Sigmoid colon (tissue), 7 donors: Measurements from ENCODE around the gene RUFY1. TPM values are rescaled to one million over a fixed set of nuclear protein-coding genes. Genes with fewer than 3 reads are reported as not detected.

ENCODE experiments used
- DNase-seq: peaks from one replicate; pipeline ENCODE4 v3.0.0-alpha.2; 2019
- H3K27ac ChIP-seq, 4 donors: fragments of 200-600 bp; sonication (generic); one replicate each; pipeline ENCODE4 v1.5.1; 2016 to 2019; ENCODE audit warnings: mild to moderate bottlenecking in 1 of 4
- H3K27me3 ChIP-seq, 3 donors: fragments of 200-600 bp; sonication (generic); one replicate each; pipeline ENCODE4 v1.5.1; 2019; ENCODE audit warnings: mild to moderate bottlenecking in 1 of 3
- H3K36me3 ChIP-seq, 4 donors: fragments of 200-600 bp; sonication (generic); one replicate each; pipeline ENCODE4 v1.5.1; 2016 to 2019
- H3K4me1 ChIP-seq, 4 donors: fragments of 200-600 bp; sonication (generic); one replicate each; pipeline ENCODE4 v1.5.1; 2017 to 2019
- H3K4me3 ChIP-seq, 4 donors: fragments of 200-600 bp; sonication (generic); one replicate each; pipeline ENCODE4 v1.5.1; 2017 to 2019; ENCODE audit warnings: mild to moderate bottlenecking in 2 of 4, moderate library complexity in 1 of 4
- H3K9me3 ChIP-seq, 4 donors: fragments of 200-600 bp in 3 of 4; sonication (generic) in 3 of 4; one replicate each; pipeline versions ENCODE4 v1.5.1 to v1.6.1; 2013 to 2019
- EP300 ChIP-seq, 4 donors: sonication (generic); formaldehyde crosslinking; IDR thresholded peaks; one replicate each; pipeline ENCODE4 v1.6.1; 2017; ENCODE audit warnings: antibody characterized with exemption in 4 of 4
- POLR2A ChIP-seq, 2 donors: fragments of 450-650 bp; IDR thresholded peaks; one replicate each; pipeline ENCODE4 v1.6.1; 2016; ENCODE audit warnings: antibody characterized with exemption in 2 of 2, mild to moderate bottlenecking in 2 of 2, moderate library complexity in 2 of 2
- POLR2AphosphoS5 ChIP-seq, 4 donors: sonication (generic); formaldehyde crosslinking; IDR thresholded peaks; one replicate each; pipeline ENCODE4 v1.6.1; 2017; ENCODE audit warnings: antibody characterized with exemption in 4 of 4
- WGBS, 2 donors: extraction: QIAGEN DNeasy Blood & Tissue Kit; methylation state at CpG; one replicate each; pipeline ENCODE4 v1.1.7; 2013; 5-methylcytosine and 5-hydroxymethylcytosine counted together
- intact Hi-C: fragments of 100-400 bp; cut with DNase I; formaldehyde crosslinking; loops from one replicate; pipeline ENCODE4 v1.15.1; 2023
- polyA plus RNA-seq, 3 donors: library from polyadenylated mRNA; stranded (reverse); fragments of 200-250 nt; gene quantifications; one replicate each; pipeline ENCODE4 v1.2.3, GENCODE V29; 2013
- total RNA-seq, 4 donors: library from RNA; depleted of rRNA; stranded (reverse); fragments of >200 nt; gene quantifications; one replicate each; pipeline ENCODE4 v1.1.0, GENCODE V29; 2016
- TF ChIP-seq, protein P1 (sequence below), 4 experiments: fragments of 450-650 bp in 3 of 4; fragments of 200-600 bp in 1 of 4; IDR thresholded peaks; one replicate each; pipeline ENCODE4 v1.5.1; 2016 to 2019; ENCODE audit warnings: antibody characterized with exemption in 4 of 4, mild to moderate bottlenecking in 3 of 4, moderate library complexity in 2 of 4
- donor health status: healthy with polysubstance abuse.
- donor health status: Bipolar disorder and iron deficiency.
- donor health status: healthy.

RUFY1 gene
- total and polyA plus RNA-seq, 7 donors: 28.9 to 79.8 (median 34.2) TPM

DNA sequence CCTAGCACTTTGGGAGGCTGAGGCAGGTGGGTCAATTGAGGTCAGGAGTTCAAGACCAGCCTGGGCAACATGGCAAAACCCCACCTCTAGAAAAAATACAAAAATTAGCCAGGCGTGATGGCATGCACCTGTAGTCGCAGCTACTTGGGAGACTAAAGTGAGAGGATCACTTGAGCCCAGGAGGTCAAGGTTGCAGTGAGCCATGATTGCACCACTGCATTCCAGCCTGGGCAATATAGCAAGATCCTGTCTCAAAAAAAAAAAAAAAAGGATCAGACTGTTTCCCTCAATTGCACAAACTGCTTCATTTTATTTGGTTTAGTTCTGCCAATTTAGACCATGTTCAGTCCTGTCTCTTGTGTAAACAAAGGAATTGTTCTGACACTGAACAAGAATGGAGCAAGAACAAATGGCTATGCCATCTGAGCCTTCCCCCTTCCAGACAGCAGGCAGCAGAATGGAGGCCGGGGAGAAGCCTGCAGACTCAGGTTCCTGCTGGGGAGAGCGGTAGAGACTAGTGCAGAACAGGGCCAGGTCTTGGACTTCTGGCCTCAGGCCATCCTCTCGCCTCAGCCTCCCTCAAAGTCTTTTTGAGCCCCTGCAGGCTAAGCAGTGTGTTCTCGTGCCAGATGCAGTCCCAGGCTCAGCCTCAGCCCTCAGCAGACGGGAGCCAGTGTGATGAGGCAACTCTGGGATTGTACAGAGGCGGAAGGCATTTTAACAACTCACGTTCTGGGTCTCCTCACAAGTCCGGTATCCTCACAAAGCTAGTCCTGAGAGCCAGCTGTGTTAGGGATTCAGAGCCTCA, 54.9 kb downstream of the RUFY1 start:
- intact Hi-C loops: no loop called here
- WGBS, 2 donors: 81% methylated on average over 10 of the region's 10 CpGs
- Histone ChIP-seq H3K27me3 (no peaks in the 10 kb centered on the region), H3K4me3 (no peak overlapping the region), H3K36me3 (peaks cover 21 to 83% (median 25%) of the 10 kb centered on the region in 4 donors), H3K4me1 (peaks cover 0 to 56% (median 43%) of the 10 kb centered on the region in 4 donors), H3K27ac (peak overlapping the region; percentile 64 to 85 (median 78)), H3K9me3 (no peaks in the 10 kb centered on the region)
- DNase-seq: peak; percentile 89
- TF ChIP-seq, protein P1, sequence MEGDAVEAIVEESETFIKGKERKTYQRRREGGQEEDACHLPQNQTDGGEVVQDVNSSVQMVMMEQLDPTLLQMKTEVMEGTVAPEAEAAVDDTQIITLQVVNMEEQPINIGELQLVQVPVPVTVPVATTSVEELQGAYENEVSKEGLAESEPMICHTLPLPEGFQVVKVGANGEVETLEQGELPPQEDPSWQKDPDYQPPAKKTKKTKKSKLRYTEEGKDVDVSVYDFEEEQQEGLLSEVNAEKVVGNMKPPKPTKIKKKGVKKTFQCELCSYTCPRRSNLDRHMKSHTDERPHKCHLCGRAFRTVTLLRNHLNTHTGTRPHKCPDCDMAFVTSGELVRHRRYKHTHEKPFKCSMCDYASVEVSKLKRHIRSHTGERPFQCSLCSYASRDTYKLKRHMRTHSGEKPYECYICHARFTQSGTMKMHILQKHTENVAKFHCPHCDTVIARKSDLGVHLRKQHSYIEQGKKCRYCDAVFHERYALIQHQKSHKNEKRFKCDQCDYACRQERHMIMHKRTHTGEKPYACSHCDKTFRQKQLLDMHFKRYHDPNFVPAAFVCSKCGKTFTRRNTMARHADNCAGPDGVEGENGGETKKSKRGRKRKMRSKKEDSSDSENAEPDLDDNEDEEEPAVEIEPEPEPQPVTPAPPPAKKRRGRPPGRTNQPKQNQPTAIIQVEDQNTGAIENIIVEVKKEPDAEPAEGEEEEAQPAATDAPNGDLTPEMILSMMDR (IDR thresholded peaks at IDR 0.05): no peak
- TF ChIP-seq POLR2AphosphoS5 (IDR thresholded peaks at IDR 0.05): peak in 3 of 4 donors; percentile 31 to 72 (median 53)

DNA sequence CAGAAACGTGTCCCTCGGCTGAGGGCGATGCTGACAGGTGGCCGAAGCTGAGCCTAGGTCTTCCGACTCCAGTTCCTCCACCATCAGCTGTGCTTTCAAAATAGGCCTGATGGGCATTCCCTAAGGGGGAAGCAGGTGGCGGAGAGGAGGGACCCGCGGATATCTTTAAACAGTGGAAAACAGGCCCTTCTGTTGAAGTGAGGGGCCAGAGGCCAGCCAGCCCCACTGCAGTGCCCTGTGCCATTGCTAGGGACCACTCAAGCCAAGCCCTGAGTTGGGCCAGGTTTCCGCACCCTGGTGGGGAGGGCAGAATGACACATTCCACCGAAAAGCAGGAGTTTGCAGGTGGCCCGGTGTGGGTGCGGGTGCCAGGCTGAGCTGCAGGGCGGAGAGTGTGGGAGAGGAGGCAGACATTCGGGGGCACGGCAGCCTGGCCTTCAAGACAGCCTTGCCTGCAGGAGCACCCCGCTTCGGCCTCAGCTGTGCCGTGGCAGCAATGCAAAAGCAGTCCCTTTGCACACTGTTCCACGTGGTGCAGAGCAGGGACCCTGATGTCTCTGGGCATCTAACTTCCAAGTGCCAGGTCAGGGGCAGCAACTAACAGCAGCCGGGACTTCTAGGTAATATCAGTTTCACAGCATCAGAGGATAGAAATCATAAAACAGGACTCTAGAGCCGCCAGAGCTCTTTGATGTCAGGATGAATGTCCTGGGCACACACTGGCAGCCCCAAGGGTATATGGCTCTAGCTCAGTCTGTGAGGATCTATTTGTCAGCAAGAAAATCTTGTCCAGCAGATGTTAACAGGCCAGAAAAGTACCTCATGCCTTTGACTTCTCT, 55.9 kb downstream of the RUFY1 start:
- H3K27ac ChIP-seq: peak overlapping the region; percentile 64 to 85 (median 78)
- peaks cover 0 to 65% (median 53%) of the 10 kb centered on the region in 4 donors for H3K4me1 ChIP-seq
- peaks cover 22 to 85% (median 27%) of the 10 kb centered on the region in 4 donors for H3K36me3 ChIP-seq

DNA sequence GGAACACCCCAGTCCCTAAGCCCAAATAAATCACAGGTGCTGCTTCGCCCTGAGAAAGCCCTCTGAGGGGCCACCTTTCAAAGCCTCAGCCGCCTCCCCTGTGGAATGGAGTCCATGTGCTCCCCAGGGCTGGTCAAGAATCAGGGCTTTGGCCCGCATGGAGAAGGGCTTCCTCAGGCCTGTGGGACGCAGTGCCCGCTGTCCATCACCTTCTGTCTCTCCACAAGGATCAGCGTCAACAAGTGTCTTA, 56.5 kb downstream of the RUFY1 start:
- H3K36me3 ChIP-seq: peaks cover 26 to 85% (median 29%) of the 10 kb centered on the region in 4 donors
- intact Hi-C loops: no loop called here
- H3K27ac ChIP-seq: peak overlapping the region; percentile 64 to 85 (median 78)
- no peak for DNase-seq
- WGBS, 2 donors: 95 to 97% methylated on average over 6 of the region's 6 CpGs
- peaks cover 0 to 71% (median 58%) of the 10 kb centered on the region in 4 donors for H3K4me1 ChIP-seq
- no peaks in the 10 kb centered on the region for H3K9me3 ChIP-seq
- H3K27me3 ChIP-seq: no peaks in the 10 kb centered on the region
- TF ChIP-seq POLR2AphosphoS5 (IDR thresholded peaks at IDR 0.05): peak in 1 of 4 donors; percentile 34
- no peak for TF ChIP-seq EP300 (IDR thresholded peaks at IDR 0.05)
- TF ChIP-seq POLR2A (IDR thresholded peaks at IDR 0.05): no peak
- no peak overlapping the region for H3K4me3 ChIP-seq

More for the DNA sequence above, 55.9 kb downstream of the RUFY1 start:
- intact Hi-C loops: no loop called here
- 88 to 89% methylated on average over 21 of the region's 21 CpGs for WGBS, 2 donors
- DNase-seq: peak; percentile 70
- Histone ChIP-seq H3K9me3 (no peaks in the 10 kb centered on the region), H3K27me3 (no peaks in the 10 kb centered on the region), H3K4me3 (no peak overlapping the region)
- TF ChIP-seq EP300 (IDR thresholded peaks at IDR 0.05) (no peak), POLR2AphosphoS5 (IDR thresholded peaks at IDR 0.05) (peak in 2 of 4 donors; percentile 15 to 33)

DNA sequence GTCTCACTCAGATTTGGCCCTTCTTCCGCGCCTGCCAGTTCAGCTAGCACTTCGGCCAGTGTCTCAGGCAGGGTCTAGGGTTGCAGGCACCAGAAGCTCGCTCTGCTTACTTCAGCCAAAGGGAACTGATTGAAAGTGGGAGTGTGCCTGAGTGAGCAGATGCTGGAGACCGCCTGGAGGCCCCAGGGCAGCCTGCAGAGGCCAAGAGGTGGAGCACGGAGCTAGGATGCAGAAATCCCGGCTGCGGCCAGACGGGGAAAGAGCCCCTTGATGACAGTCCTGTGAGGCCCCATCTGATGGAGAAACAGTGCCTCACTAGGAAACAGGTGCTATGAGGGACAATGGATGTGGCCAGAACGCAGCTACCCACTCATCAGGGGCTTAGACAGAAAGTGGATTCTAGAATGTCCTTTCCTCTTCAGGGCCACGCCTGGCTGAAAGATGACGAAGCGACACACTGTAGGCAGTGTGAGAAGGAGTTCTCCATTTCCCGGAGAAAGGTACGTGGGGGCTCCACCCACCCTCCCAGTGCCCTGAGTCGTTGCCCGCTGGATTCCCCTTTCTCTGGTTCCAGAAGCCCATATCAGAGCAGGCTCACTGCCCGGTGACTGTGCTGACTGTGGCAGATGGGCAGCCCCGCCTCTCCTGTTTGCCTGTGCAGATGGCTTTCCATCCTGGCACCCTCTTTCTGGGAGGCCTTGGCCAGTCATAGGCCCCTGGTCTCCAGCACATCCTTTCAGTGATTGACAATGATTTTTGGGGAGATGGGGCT, 57.0 kb downstream of the RUFY1 start:
- 80 to 85% methylated on average over 19 of the region's 19 CpGs for WGBS, 2 donors
- peaks cover 24 to 83% (median 25%) of the 10 kb centered on the region in 4 donors for H3K36me3 ChIP-seq
- H3K27ac ChIP-seq: peak overlapping the region; percentile 64 to 85 (median 78)
- TF ChIP-seq POLR2AphosphoS5 (IDR thresholded peaks at IDR 0.05) (peak in 2 of 4 donors; percentile 3 to 23), EP300 (IDR thresholded peaks at IDR 0.05) (no peak)
- no peaks in the 10 kb centered on the region for H3K27me3 ChIP-seq
- peaks cover 0 to 73% (median 60%) of the 10 kb centered on the region in 4 donors for H3K4me1 ChIP-seq
- peak; percentile 80 for DNase-seq
- intact Hi-C loops: no loop called here
- H3K9me3 ChIP-seq: no peaks in the 10 kb centered on the region
- H3K4me3 ChIP-seq: no peak overlapping the region

DNA sequence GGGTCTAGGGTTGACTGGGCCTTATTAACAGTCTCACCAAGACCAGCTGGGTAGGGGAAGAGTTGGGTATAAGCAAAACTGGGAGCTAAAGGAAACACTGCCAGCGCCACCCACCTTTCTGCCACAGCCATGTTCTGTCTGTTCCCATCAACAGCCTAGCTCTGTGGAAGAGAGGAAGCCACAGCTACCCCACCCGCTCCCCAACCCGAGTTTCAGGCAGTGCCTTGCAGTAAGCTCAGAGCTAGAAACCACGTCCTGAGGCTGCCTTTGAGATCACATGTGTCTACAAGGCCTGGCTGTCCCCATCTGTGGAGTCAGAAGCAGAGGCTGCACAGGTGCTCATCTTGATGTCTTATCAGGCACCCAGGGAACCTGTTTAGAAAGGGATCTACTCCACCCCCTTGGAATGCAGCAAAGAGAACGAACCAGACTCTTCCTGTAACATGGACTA, 57.8 kb downstream of the RUFY1 start:
- Histone ChIP-seq H3K4me1 (peaks cover 0 to 81% (median 67%) of the 10 kb centered on the region in 4 donors), H3K4me3 (no peak overlapping the region), H3K36me3 (peaks cover 20 to 83% (median 25%) of the 10 kb centered on the region in 4 donors), H3K27ac (peak overlapping the region; percentile 25 to 85 (median 78)), H3K9me3 (no peaks in the 10 kb centered on the region), H3K27me3 (no peaks in the 10 kb centered on the region)
- intact Hi-C loops: no loop called here
- DNase-seq: peak; percentile 64
- no peak for TF ChIP-seq EP300 (IDR thresholded peaks at IDR 0.05)
- TF ChIP-seq, protein P1 (IDR thresholded peaks at IDR 0.05): no peak
- TF ChIP-seq POLR2A (IDR thresholded peaks at IDR 0.05): no peak
- peak in 2 of 4 donors; percentile 28 to 40 for TF ChIP-seq POLR2AphosphoS5 (IDR thresholded peaks at IDR 0.05)
- WGBS, 2 donors: 51 to 65% methylated on average over 5 of the region's 5 CpGs
